Tibial artery (tissue), 4 donors: ENCODE measurements around the gene MRPS23.

Experiments
- DNase-seq, 2 donors: peaks; one replicate each; pipeline ENCODE4 v3.0.0-alpha.2; 2019
- H3K27ac ChIP-seq, 2 donors: fragments of 200-600 bp; sonication (generic) in 1 of 2; 1 replicate in 1 of 2; 2 replicates in 1 of 2; pipeline ENCODE4 v1.5.1; 2018 to 2019; ENCODE audit warnings: mild to moderate bottlenecking in 1 of 2
- H3K27me3 ChIP-seq, 2 donors: fragments of 200-600 bp; sonication (generic) in 1 of 2; one replicate each; pipeline versions ENCODE4 v1.5.1 to v1.6.0; 2016 to 2019
- H3K36me3 ChIP-seq, 3 donors: fragments of 200-600 bp; sonication (generic) in 2 of 3; one replicate each; pipeline ENCODE4 v1.5.1; 2016 to 2019; ENCODE audit warnings: mild to moderate bottlenecking in 2 of 3
- H3K4me1 ChIP-seq, 4 donors: fragments of 200-600 bp; sonication (generic) in 2 of 4; 1 replicate in 3 of 4; 2 replicates in 1 of 4; pipeline ENCODE4 v1.5.1; 2016 to 2019
- H3K4me3 ChIP-seq, 2 donors: fragments of 200-600 bp; sonication (generic) in 1 of 2; 1 replicate in 1 of 2; 2 replicates in 1 of 2; pipeline ENCODE4 v1.5.1; 2018 to 2019; ENCODE audit warnings: mild to moderate bottlenecking in 2 of 2
- H3K9me3 ChIP-seq, 3 donors: fragments of 200-600 bp; sonication (generic) in 1 of 3; one replicate each; pipeline ENCODE4 v1.5.1; 2016 to 2019
- intact Hi-C: fragments of 100-400 bp; cut with DNase I; formaldehyde crosslinking; loops from one replicate; pipeline ENCODE4 v1.15.0; 2023; ENCODE audit warnings: low total_unique reads
- TF ChIP-seq, protein P1 (sequence below), 2 experiments: fragments of 200-600 bp in 1 of 2; fragments of 450-650 bp in 1 of 2; IDR thresholded peaks; one replicate each; pipeline ENCODE4 v1.5.1; 2017 to 2019; ENCODE audit warnings: antibody characterized with exemption in 2 of 2, mild to moderate bottlenecking in 1 of 2, moderate library complexity in 1 of 2

The MRPS23 gene

DNA sequence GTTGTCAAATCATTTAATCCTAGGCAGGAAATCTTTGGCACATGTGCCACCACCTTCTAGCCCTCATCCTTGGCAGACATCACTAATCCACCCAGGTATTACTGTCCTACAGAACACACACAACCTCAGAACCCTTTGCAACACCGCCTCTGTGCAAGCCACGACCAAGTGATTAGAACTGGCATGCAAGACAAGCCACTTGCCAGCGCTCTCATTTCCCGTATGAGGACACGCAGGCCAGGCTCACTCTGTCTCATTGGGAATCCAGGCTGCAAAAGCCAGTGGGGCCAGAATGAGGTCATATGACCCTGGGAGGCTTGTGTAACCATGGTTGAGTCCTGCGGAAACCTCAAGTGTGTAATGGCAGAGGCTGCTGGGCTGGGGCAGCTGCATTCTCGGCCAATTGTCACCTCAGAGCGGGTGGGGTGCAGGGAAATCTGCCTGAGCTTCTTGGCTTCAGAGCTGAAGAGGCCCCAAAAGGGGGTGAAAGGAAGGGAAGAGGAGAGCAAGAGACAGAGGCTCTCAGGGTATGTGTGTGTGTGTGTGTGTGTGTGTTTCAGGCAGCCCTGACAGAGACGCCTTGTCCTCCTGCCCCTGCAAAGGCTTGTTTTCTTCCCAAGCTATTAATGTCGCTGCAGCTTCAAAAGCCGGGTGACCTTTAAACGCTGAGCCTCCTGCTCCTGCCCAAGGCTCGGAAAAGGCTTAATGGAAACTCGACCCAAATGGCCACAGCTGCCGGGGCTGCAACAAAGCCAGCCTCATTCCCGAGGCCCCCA lies 43.2 kb upstream of the MRPS23 start:
- Histone ChIP-seq H3K36me3 (no peaks in the 10 kb centered on the region), H3K4me1 (peaks cover 10 to 88% (median 81%) of the 10 kb centered on the region in 4 donors), H3K27me3 (no peaks in the 10 kb centered on the region), H3K4me3 (peak overlapping the region; percentile 12 to 19), H3K27ac (peak overlapping the region; percentile 87 to 93), H3K9me3 (no peaks in the 10 kb centered on the region)
- peak; percentile 98 for DNase-seq
- intact Hi-C loops: loop anchor here (5.0 kb wide), 1 partner anchor 54 kb away; no protein-coding TSS in a partner anchor
- TF ChIP-seq, protein P1, sequence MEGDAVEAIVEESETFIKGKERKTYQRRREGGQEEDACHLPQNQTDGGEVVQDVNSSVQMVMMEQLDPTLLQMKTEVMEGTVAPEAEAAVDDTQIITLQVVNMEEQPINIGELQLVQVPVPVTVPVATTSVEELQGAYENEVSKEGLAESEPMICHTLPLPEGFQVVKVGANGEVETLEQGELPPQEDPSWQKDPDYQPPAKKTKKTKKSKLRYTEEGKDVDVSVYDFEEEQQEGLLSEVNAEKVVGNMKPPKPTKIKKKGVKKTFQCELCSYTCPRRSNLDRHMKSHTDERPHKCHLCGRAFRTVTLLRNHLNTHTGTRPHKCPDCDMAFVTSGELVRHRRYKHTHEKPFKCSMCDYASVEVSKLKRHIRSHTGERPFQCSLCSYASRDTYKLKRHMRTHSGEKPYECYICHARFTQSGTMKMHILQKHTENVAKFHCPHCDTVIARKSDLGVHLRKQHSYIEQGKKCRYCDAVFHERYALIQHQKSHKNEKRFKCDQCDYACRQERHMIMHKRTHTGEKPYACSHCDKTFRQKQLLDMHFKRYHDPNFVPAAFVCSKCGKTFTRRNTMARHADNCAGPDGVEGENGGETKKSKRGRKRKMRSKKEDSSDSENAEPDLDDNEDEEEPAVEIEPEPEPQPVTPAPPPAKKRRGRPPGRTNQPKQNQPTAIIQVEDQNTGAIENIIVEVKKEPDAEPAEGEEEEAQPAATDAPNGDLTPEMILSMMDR (IDR thresholded peaks at IDR 0.05): no peak

DNA sequence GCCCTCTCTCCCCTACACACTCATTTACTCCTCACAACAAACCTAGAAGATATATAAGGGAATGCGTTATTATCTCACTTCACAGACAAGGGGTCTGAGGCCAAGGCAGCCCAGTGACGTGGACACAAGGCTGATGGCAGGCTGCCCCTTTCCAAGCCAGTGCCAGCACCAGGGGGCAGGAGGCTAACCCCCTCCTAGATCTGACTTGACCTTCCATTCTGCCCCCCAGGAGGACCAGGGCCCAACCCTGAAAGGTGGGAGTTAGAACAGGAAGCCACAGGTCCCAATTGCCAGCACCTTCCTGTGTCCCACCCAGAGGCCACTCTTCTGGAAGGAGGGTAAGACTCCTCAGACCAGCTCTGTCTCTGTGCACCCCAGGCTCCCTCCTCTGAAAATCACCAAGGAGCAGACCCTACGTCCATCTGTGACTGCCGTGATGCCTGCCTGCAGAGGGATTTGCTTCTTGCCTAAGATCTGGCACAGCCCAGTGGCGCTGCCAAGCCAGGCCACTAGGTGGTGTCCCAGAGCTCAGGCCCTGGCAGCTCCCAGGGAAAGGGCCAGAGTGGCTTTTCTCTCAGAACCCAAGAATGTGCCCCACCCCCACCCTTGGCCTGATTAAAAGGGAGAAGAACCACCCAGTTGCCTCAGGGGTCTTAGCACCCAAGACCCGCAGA lies 42.4 kb upstream of the MRPS23 start:
- no peaks in the 10 kb centered on the region for H3K36me3 ChIP-seq

DNA sequence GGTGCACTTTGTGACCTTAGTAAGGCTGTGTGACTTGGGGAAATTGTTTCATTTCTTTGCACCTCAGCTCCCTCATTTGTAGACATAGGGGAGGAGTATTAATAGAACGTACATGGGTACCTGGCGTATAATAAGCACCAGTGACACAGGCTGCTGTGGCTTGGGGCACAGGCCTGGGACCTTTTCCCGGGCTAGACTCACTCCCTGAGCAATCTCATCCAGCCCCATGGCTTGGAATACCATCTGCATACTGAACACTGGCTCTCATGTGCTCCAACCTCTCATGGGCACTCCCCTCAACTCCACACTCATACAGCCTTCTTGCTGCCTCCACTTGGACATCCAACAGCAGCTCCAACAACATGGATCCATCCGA lies 41.0 kb upstream of the MRPS23 start:
- no peaks in the 10 kb centered on the region for H3K9me3 ChIP-seq
- intact Hi-C loops: loop anchor here (5.0 kb wide), 1 partner anchor 56 kb away; no protein-coding TSS in a partner anchor
- H3K27me3 ChIP-seq: no peaks in the 10 kb centered on the region
- TF ChIP-seq, protein P1 (IDR thresholded peaks at IDR 0.05): no peak
- H3K27ac ChIP-seq: peak overlapping the region; percentile 87 to 93
- peaks cover 10 to 87% (median 77%) of the 10 kb centered on the region in 4 donors for H3K4me1 ChIP-seq
- H3K4me3 ChIP-seq: no peak overlapping the region
- H3K36me3 ChIP-seq: no peaks in the 10 kb centered on the region
- DNase-seq: no peak

More for the DNA sequence above, 42.4 kb upstream of the MRPS23 start:
- Histone ChIP-seq H3K27me3 (no peaks in the 10 kb centered on the region), H3K27ac (peak overlapping the region; percentile 87 to 93), H3K4me3 (no peak overlapping the region), H3K4me1 (peaks cover 10 to 86% (median 79%) of the 10 kb centered on the region in 4 donors), H3K9me3 (no peaks in the 10 kb centered on the region)
- peak; percentile 89 to 94 for DNase-seq
- TF ChIP-seq, protein P1 (IDR thresholded peaks at IDR 0.05): peak; percentile 93 to 95
- intact Hi-C loops: loop anchor here (5.0 kb wide), 1 partner anchor 55 kb away; no protein-coding TSS in a partner anchor

DNA sequence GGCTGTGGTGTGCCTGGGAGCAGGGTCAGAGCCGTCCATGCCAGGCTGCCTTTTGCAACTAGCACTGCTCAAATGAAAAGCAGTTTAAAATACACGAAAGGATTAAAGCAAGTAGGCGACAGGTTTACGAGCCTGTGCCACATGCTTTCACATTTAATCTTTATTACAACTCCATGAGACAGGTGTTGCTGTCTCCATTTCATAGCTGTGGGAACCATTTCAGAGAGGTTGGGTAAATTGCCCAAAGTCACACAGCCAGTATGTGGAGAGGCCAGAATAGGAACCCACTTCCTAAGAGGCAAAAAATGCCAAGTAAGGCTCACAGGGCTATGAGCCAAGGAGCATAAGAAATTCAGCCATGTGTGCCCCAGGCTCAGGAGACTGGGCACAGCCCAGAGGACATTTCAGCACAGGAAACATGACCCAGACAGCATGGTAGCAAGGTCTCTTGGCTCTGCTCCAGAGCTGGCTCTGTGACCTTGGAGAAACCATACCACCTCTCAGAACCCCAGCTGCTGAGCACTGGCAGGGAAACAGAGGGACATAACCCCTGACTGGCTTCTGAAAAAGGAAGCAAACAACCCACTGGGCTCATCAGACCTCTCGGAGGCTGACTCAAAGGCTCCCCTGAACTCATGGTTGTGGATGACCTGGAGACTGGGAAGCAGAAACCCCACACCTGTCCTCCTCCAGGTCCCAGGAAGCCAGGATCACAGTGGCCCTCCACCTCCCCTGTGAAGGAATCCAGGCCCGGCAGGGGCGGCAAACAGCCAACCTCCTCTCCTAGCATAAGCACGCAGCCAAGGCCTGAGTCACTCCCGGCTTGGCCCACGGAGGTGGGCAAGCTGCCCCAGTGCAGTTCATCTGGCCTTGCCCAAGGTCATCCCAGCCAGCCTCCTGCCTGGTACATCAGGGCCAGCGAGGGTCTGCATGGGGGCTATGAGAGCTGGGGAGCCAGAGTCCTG lies 40.3 kb upstream of the MRPS23 start:
- peak; percentile 87 to 96 for DNase-seq
- peak overlapping the region; percentile 87 to 93 for H3K27ac ChIP-seq
- peaks cover 10 to 80% (median 70%) of the 10 kb centered on the region in 4 donors for H3K4me1 ChIP-seq
- H3K9me3 ChIP-seq: no peaks in the 10 kb centered on the region
- intact Hi-C loops: loop anchor here (5.0 kb wide), 1 partner anchor 57 kb away; no protein-coding TSS in a partner anchor
- no peak overlapping the region for H3K4me3 ChIP-seq
- H3K36me3 ChIP-seq: peaks cover 1 to 5% (median 4%) of the 10 kb centered on the region in 3 donors
- TF ChIP-seq, protein P1 (IDR thresholded peaks at IDR 0.05): no peak
- no peaks in the 10 kb centered on the region for H3K27me3 ChIP-seq

DNA sequence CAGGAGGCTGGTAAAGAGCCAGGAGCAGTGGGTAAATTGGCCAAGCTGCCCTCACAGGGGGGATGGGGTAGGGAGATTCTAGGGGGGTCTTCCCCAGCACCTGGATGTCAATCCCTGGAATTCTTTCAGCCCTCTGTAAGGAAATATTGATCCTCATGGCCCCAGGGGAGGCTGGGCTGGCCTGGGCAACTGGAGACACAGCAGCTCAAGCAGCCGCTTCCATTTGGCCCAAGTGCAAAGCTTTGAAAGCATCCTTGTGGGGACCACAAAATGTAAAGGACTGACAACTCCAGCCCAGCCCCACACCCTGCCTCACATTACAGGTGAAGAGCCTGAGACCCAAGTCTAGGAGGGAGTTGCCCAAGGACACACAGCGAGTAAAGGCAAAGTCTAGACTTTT lies 39.4 kb upstream of the MRPS23 start:
- Histone ChIP-seq H3K4me3 (no peak overlapping the region), H3K4me1 (peaks cover 10 to 71% (median 61%) of the 10 kb centered on the region in 4 donors), H3K9me3 (no peaks in the 10 kb centered on the region), H3K36me3 (peaks cover 10 to 14% (median 14%) of the 10 kb centered on the region in 3 donors), H3K27me3 (no peaks in the 10 kb centered on the region), H3K27ac (peak overlapping the region; percentile 87 to 93)
- intact Hi-C loops: no loop called here
- no peak for DNase-seq
- TF ChIP-seq, protein P1 (IDR thresholded peaks at IDR 0.05): no peak
